GM23338 (cell line): Measurements from ENCODE around the gene MYO9A. TPM values are rescaled to one million over a fixed set of nuclear protein-coding genes. Genes with fewer than 3 reads are reported as not detected.

ENCODE experiments used
- ATAC-seq: fragments of 200-7000 bp; cut with Tn5 transposase; 3 replicates; pipeline ENCODE4 v1.9.1; 2020
- DNase-seq: peaks from one replicate; pipeline ENCODE4 v3.0.0-alpha.2; 2015; ENCODE audit warnings: low spot score
- H2AFZ ChIP-seq: fragments of 200-600 bp; sonication (generic); 2 replicates; pipeline ENCODE4 v1.8.0; 2016; ENCODE audit warnings: antibody characterized with exemption, mild to moderate bottlenecking, moderate library complexity
- H3F3A ChIP-seq: fragments of 200-600 bp; sonication (generic); replicated peaks from 2 replicates; pipeline ENCODE4 v1.8.0; 2017; ENCODE audit warnings: antibody characterized with exemption, mixed run types, low read depth
- H3K27ac ChIP-seq: fragments of 200-600 bp; sonication (generic); 2 replicates; pipeline ENCODE4 v1.6.1; 2016; ENCODE audit warnings: low read depth
- H3K27me3 ChIP-seq: fragments of 200-600 bp; sonication (generic); 2 replicates; pipeline ENCODE4 v1.8.0; 2016; ENCODE audit warnings: mild to moderate bottlenecking, mixed run types, moderate library complexity; ENCODE audit not compliant: insufficient read depth
- H3K36me3 ChIP-seq: fragments of 200-600 bp; sonication (generic); 2 replicates; pipeline ENCODE4 v1.8.0; 2016; ENCODE audit warnings: mild to moderate bottlenecking; ENCODE audit not compliant: insufficient read depth
- H3K4me1 ChIP-seq: fragments of 200-600 bp; sonication (generic); 2 replicates; pipeline ENCODE4 v1.8.0; 2016; ENCODE audit warnings: mild to moderate bottlenecking, moderate library complexity; ENCODE audit not compliant: insufficient read depth
- H3K4me2 ChIP-seq: fragments of 200-600 bp; sonication (generic); 2 replicates; pipeline ENCODE4 v1.7.1; 2017; ENCODE audit warnings: mixed run types
- H3K4me3 ChIP-seq: fragments of 200-600 bp; sonication (generic); 2 replicates; pipeline ENCODE4 v1.6.1; 2016; ENCODE audit warnings: mixed run types
- H3K79me2 ChIP-seq: fragments of 200-600 bp; sonication (generic); replicated peaks from 2 replicates; pipeline ENCODE4 v1.8.0; 2017; ENCODE audit warnings: mild to moderate bottlenecking; ENCODE audit not compliant: insufficient read depth
- H3K9me2 ChIP-seq: fragments of 200-600 bp; sonication (generic); 2 replicates; pipeline ENCODE4 v1.8.0; 2017; ENCODE audit not compliant: insufficient read depth
- H4K20me1 ChIP-seq: fragments of 200-600 bp; sonication (generic); replicated peaks from 2 replicates; pipeline ENCODE4 v1.8.0; 2017; ENCODE audit warnings: mild to moderate bottlenecking; ENCODE audit not compliant: insufficient read depth
- H3K27ac Mint-ChIP-seq: 2 replicates; pipeline ENCODE4 v1.8.0; 2020; ENCODE audit warnings: inconsistent platforms, mild to moderate bottlenecking, moderate library complexity, mixed read lengths
- H3K27me3 Mint-ChIP-seq: 3 replicates; pipeline ENCODE4 v1.8.0; 2022; ENCODE audit warnings: low read depth, mild to moderate bottlenecking, moderate library complexity, mixed read lengths, inconsistent platforms; ENCODE audit not compliant: insufficient read depth, poor library complexity
- H3K36me3 Mint-ChIP-seq: 3 replicates; pipeline ENCODE4 v1.8.0; 2021; ENCODE audit warnings: low read depth, mild to moderate bottlenecking, inconsistent platforms, moderate library complexity, mixed read lengths
- H3K4me1 Mint-ChIP-seq: 3 replicates; pipeline ENCODE4 v1.8.0; 2020; ENCODE audit warnings: mild to moderate bottlenecking, inconsistent platforms, mixed read lengths
- H3K4me3 Mint-ChIP-seq: 3 replicates; pipeline ENCODE4 v1.8.0; 2021; ENCODE audit warnings: moderate library complexity, mild to moderate bottlenecking, inconsistent platforms, mixed read lengths
- H3K9me3 Mint-ChIP-seq: 3 replicates; pipeline ENCODE4 v1.8.0; 2020; ENCODE audit warnings: moderate library complexity, mild to moderate bottlenecking, inconsistent platforms, mixed read lengths
- ETS1 ChIP-seq: IDR thresholded peaks from 2 replicates; pipeline ENCODE4 v1.6.1; 2016; ENCODE audit warnings: antibody characterized with exemption
- EZH2 ChIP-seq: fragments of 200-600 bp; sonication (generic); IDR thresholded peaks from one replicate; pipeline ENCODE4 v1.8.0; 2017; ENCODE audit warnings: antibody characterized with exemption, mild to moderate bottlenecking, low read depth; ENCODE audit not compliant: unreplicated experiment
- NANOG ChIP-seq: IDR thresholded peaks from 2 replicates; pipeline ENCODE4 v1.6.1; 2016; ENCODE audit warnings: antibody characterized with exemption, borderline replicate concordance
- POLR2AphosphoS5 ChIP-seq: IDR thresholded peaks from 2 replicates; pipeline ENCODE4 v1.6.1; 2016; ENCODE audit warnings: antibody characterized with exemption, low read depth
- polyA plus RNA-seq: library from polyadenylated mRNA; unstranded; fragments of >200 nt; fragmentation: Nextera tagmentation; extraction: Ambion mirVana; gene quantifications from 2 replicates; pipeline ENCODE4 v1.2.1, GENCODE V29; 2016
- total RNA-seq: library from RNA; depleted of rRNA; stranded (reverse); fragments of >200 nt; shearing (Covaris generic); gene quantifications from 2 replicates; pipeline ENCODE4 v1.2.3, GENCODE V29; 2014
- TF ChIP-seq, protein P1 (sequence below): fragments of 250-450 bp; sonication (Bioruptor Pico); IDR thresholded peaks from 2 replicates; pipeline ENCODE4 v1.5.0; 2020; ENCODE audit warnings: mild to moderate bottlenecking, moderate library complexity
- TF ChIP-seq, protein P2 (sequence below): IDR thresholded peaks from one replicate; pipeline ENCODE4 v1.6.1; 2018; ENCODE audit warnings: antibody characterized with exemption; ENCODE audit not compliant: unreplicated experiment

Gene MYO9A
- total and polyA plus RNA-seq, 2 experiments from 2014 or later = 11.6 to 32.8 TPM

- TF ChIP-seq, protein P1, sequence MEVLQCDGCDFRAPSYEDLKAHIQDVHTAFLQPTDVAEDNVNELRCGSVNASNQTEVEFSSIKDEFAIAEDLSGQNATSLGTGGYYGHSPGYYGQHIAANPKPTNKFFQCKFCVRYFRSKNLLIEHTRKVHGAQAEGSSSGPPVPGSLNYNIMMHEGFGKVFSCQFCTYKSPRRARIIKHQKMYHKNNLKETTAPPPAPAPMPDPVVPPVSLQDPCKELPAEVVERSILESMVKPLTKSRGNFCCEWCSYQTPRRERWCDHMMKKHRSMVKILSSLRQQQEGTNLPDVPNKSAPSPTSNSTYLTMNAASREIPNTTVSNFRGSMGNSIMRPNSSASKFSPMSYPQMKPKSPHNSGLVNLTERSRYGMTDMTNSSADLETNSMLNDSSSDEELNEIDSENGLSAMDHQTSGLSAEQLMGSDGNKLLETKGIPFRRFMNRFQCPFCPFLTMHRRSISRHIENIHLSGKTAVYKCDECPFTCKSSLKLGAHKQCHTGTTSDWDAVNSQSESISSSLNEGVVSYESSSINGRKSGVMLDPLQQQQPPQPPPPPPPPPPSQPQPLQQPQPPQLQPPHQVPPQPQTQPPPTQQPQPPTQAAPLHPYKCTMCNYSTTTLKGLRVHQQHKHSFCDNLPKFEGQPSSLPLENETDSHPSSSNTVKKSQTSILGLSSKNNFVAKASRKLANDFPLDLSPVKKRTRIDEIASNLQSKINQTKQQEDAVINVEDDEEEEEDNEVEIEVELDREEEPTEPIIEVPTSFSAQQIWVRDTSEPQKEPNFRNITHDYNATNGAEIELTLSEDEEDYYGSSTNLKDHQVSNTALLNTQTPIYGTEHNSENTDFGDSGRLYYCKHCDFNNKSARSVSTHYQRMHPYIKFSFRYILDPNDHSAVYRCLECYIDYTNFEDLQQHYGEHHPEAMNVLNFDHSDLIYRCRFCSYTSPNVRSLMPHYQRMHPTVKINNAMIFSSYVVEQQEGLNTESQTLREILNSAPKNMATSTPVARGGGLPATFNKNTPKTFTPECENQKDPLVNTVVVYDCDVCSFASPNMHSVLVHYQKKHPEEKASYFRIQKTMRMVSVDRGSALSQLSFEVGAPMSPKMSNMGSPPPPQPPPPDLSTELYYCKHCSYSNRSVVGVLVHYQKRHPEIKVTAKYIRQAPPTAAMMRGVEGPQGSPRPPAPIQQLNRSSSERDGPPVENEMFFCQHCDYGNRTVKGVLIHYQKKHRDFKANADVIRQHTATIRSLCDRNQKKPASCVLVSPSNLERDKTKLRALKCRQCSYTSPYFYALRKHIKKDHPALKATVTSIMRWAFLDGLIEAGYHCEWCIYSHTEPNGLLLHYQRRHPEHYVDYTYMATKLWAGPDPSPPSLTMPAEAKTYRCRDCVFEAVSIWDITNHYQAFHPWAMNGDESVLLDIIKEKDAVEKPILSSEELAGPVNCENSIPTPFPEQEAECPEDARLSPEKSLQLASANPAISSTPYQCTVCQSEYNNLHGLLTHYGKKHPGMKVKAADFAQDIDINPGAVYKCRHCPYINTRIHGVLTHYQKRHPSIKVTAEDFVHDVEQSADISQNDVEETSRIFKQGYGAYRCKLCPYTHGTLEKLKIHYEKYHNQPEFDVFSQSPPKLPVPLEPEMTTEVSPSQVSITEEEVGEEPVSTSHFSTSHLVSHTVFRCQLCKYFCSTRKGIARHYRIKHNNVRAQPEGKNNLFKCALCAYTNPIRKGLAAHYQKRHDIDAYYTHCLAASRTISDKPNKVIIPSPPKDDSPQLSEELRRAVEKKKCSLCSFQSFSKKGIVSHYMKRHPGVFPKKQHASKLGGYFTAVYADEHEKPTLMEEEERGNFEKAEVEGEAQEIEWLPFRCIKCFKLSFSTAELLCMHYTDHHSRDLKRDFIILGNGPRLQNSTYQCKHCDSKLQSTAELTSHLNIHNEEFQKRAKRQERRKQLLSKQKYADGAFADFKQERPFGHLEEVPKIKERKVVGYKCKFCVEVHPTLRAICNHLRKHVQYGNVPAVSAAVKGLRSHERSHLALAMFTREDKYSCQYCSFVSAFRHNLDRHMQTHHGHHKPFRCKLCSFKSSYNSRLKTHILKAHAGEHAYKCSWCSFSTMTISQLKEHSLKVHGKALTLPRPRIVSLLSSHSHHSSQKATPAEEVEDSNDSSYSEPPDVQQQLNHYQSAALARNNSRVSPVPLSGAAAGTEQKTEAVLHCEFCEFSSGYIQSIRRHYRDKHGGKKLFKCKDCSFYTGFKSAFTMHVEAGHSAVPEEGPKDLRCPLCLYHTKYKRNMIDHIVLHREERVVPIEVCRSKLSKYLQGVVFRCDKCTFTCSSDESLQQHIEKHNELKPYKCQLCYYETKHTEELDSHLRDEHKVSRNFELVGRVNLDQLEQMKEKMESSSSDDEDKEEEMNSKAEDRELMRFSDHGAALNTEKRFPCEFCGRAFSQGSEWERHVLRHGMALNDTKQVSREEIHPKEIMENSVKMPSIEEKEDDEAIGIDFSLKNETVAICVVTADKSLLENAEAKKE = no peak
- no peak for TF ChIP-seq NANOG
- no peak for TF ChIP-seq EZH2
- TF ChIP-seq, protein P2, sequence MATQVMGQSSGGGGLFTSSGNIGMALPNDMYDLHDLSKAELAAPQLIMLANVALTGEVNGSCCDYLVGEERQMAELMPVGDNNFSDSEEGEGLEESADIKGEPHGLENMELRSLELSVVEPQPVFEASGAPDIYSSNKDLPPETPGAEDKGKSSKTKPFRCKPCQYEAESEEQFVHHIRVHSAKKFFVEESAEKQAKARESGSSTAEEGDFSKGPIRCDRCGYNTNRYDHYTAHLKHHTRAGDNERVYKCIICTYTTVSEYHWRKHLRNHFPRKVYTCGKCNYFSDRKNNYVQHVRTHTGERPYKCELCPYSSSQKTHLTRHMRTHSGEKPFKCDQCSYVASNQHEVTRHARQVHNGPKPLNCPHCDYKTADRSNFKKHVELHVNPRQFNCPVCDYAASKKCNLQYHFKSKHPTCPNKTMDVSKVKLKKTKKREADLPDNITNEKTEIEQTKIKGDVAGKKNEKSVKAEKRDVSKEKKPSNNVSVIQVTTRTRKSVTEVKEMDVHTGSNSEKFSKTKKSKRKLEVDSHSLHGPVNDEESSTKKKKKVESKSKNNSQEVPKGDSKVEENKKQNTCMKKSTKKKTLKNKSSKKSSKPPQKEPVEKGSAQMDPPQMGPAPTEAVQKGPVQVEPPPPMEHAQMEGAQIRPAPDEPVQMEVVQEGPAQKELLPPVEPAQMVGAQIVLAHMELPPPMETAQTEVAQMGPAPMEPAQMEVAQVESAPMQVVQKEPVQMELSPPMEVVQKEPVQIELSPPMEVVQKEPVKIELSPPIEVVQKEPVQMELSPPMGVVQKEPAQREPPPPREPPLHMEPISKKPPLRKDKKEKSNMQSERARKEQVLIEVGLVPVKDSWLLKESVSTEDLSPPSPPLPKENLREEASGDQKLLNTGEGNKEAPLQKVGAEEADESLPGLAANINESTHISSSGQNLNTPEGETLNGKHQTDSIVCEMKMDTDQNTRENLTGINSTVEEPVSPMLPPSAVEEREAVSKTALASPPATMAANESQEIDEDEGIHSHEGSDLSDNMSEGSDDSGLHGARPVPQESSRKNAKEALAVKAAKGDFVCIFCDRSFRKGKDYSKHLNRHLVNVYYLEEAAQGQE = no peak
- no peak for TF ChIP-seq POLR2AphosphoS5
Measured at GRCh38 chr15:71931261-71931660, 186.7 kb downstream of the MYO9A start (continued).

DNA sequence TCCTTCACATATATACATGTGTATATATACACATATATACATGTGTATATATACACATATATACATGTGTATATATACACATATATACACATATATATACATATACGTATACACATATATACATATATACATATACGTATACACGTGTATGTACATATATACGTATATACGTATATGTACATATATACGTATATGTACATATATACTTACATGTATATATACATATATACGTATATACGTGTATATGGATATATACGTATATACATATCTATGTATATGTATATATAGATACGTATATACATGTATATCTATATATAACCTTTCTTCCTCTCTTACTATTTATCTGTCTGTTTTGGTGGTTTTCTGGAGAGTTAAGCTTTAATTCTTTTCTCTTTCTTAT is 192.8 kb downstream of the MYO9A start:
- Histone ChIP-seq H2AFZ (no peak overlapping the region), H3K27ac (no peak overlapping the region), H3K9me2 (no peaks in the 10 kb centered on the region), H3F3A (no peaks in the 10 kb centered on the region), H3K27me3 (no peaks in the 10 kb centered on the region), H4K20me1 (no peaks in the 10 kb centered on the region), H3K36me3 (no peaks in the 10 kb centered on the region), H3K4me2 (no peak overlapping the region), H3K79me2 (no peaks in the 10 kb centered on the region), H3K4me1 (no peaks in the 10 kb centered on the region), H3K4me3 (no peak overlapping the region)
- H3K36me3 Mint-ChIP-seq = no peaks in the 10 kb centered on the region
- TF ChIP-seq ETS1 = no peak
- H3K27me3 Mint-ChIP-seq = no peaks in the 10 kb centered on the region
- ATAC-seq (no peak), DNase-seq (no peak)
- no peaks in the 10 kb centered on the region for H3K4me1 Mint-ChIP-seq
- H3K9me3 Mint-ChIP-seq = no peaks in the 10 kb centered on the region
- H3K27ac Mint-ChIP-seq = no peak overlapping the region
- no peak overlapping the region for H3K4me3 Mint-ChIP-seq
